H1 (cell line): ENCODE results near the gene SCYGR4.

ENCODE experiments used
- BRCA1 ChIP-seq: IDR thresholded peaks from 2 replicates; pipeline ENCODE4 v1.6.1; 2012; ENCODE audit warnings: low read depth, low read length, improper control_type of control experiment
- POLR2AphosphoS5 ChIP-seq: IDR thresholded peaks from 2 replicates; pipeline ENCODE4 v1.6.1; 2011; ENCODE audit warnings: low read depth, low read length
- RAD21 ChIP-seq, 2 experiments: IDR thresholded peaks in 1 of 2; conservative IDR thresholded peaks in 1 of 2; 2 replicates each; pipeline ENCODE4 v1.6.1; 2011; ENCODE audit warnings: low read depth in 2 of 2, low read length in 2 of 2, improper control_type of control experiment in 1 of 2, inconsistent platforms in 1 of 2, mild to moderate bottlenecking in 1 of 2, moderate library complexity in 1 of 2
- SIX5 ChIP-seq: IDR thresholded peaks from 2 replicates; pipeline ENCODE4 v1.6.1; 2011; ENCODE audit warnings: mild to moderate bottlenecking, low read depth, low read length

DNA sequence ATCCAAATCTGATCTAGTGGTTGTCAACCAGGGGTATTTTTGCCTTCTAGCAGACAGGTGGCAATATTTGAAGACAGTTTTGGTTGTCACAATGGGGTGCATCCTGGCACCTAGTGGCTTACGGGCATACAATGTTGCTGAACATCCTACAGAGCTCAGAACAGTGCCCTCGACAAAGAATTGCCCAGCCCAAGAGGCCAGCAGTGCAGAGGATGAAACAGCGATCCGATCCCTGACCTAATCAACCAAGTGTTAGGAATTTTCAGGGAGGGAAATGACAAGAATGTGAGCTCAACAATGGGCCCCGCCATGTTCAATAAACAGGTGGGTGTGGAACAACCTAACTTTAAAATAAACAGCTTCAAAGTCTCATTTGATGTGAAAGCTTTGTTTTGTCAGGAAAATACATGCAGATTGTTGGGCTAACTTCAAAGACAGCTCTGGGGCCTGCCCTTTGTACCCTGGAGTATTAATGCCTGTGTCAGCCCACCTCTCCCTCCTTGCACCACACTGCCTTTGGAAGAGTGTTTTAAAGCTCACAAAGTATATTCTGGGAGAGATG lies 26.8 kb downstream of the SCYGR4 start:
- TF ChIP-seq BRCA1 (no peak), POLR2AphosphoS5 (no peak), RAD21 (IDR thresholded peaks at IDR 0.05 in 1 of 2, conservative IDR thresholded peaks at IDR 0.05 in 1 of 2; ENCODE audit: low read depth in 2 of 2, low read length in 2 of 2) (no peak; a peak in 1 of 4 replicates), SIX5 (no peak)
